Transverse colon (tissue), 4 donors: ENCODE results near the gene PACRG. TPM values are rescaled to one million over a fixed set of nuclear protein-coding genes. Genes with fewer than 3 reads are reported as not detected.

ENCODE experiments used
- DNase-seq: peaks from one replicate; pipeline ENCODE4 v3.0.0-alpha.2; 2019
- H3K27ac ChIP-seq, 4 donors: fragments of 200-600 bp; sonication (generic); 2 replicates each; pipeline ENCODE4 v1.5.1; 2016 to 2018; ENCODE audit warnings: inconsistent platforms in 4 of 4
- H3K27me3 ChIP-seq: fragments of 200-600 bp; sonication (generic); 2 replicates; pipeline ENCODE4 v1.5.1; 2017; ENCODE audit warnings: inconsistent platforms
- H3K36me3 ChIP-seq, 4 donors: fragments of 200-600 bp; sonication (generic); 2 replicates each; pipeline ENCODE4 v1.5.1; 2017 to 2019; ENCODE audit warnings: inconsistent platforms in 4 of 4
- H3K4me1 ChIP-seq, 4 donors: fragments of 200-600 bp; sonication (generic); 2 replicates each; pipeline ENCODE4 v1.5.1; 2017 to 2020; ENCODE audit warnings: inconsistent platforms in 4 of 4
- H3K4me3 ChIP-seq, 4 donors: fragments of 200-600 bp; sonication (generic); 1 replicate in 1 of 4; 2 replicates in 3 of 4; pipeline versions ENCODE4 v1.5.1 to v1.6.1; 2017 to 2019; ENCODE audit warnings: inconsistent platforms in 4 of 4
- H3K9me3 ChIP-seq, 2 donors: fragments of 200-600 bp; sonication (generic); 2 replicates each; pipeline ENCODE4 v1.5.1; 2017 to 2019; ENCODE audit warnings: inconsistent platforms in 2 of 2
- CTCF ChIP-seq, 5 experiments: fragments of 200-600 bp in 3 of 5; fragments of 450-650 bp in 2 of 5; sonication (generic) in 3 of 5; IDR thresholded peaks; 1 replicate in 2 of 5; 2 replicates in 3 of 5; pipeline ENCODE4 v1.5.1; 2016 to 2017; ENCODE audit warnings: antibody characterized with exemption in 5 of 5, inconsistent platforms in 3 of 5, mild to moderate bottlenecking in 2 of 5, moderate library complexity in 1 of 5
- EP300 ChIP-seq: sonication (generic); formaldehyde crosslinking; IDR thresholded peaks from one replicate; pipeline ENCODE4 v1.6.1; 2017; ENCODE audit warnings: antibody characterized with exemption, low read depth
- POLR2A ChIP-seq: fragments of 450-650 bp; IDR thresholded peaks from one replicate; pipeline ENCODE4 v1.6.1; 2016; ENCODE audit warnings: antibody characterized with exemption, mild to moderate bottlenecking, moderate library complexity
- POLR2AphosphoS5 ChIP-seq, 3 donors: sonication (generic); formaldehyde crosslinking; IDR thresholded peaks; one replicate each; pipeline ENCODE4 v1.6.1; 2016; ENCODE audit warnings: antibody characterized with exemption in 3 of 3
- WGBS, 2 donors: methylation state at CpG; one replicate each; pipeline ENCODE4 v1.1.5; 2018; ENCODE audit warnings: low coverage in 1 of 2; 5-methylcytosine and 5-hydroxymethylcytosine counted together
- in situ Hi-C, 4 donors: fragments of 200-750 bp; cut with MboI; loops; one replicate each; pipeline versions ENCODE4 v1.15.0 to v1.15.1; 2017; ENCODE audit warnings: low sequenced_read_pairs in 3 of 4, low pct_ligation_motif_present in 1 of 4, low pct_unique_long_range_greater_than_20kb in 1 of 4
- intact Hi-C: fragments of 100-400 bp; cut with DNase I; formaldehyde crosslinking; loops from one replicate; pipeline ENCODE4 v1.15.1; 2023; ENCODE audit warnings: low total_unique reads
- total RNA-seq, 4 donors: library from RNA; depleted of rRNA; stranded (reverse); fragments of >200 nt; gene quantifications; one replicate each; pipeline ENCODE4 v1.1.0, GENCODE V29; 2016

The PACRG gene
- total RNA-seq, 4 donors from 2014 or later: 1.2 to 13.8 (median 1.4) TPM; not detected in 1

- H3K4me1 ChIP-seq: no peaks in the 10 kb centered on the region
- H3K9me3 ChIP-seq: no peaks in the 10 kb centered on the region
- no peak overlapping the region for H3K27ac ChIP-seq
- no peak overlapping the region for H3K4me3 ChIP-seq
- in situ Hi-C loops (no loop called here), intact Hi-C loops (no loop called here)
- DNase-seq: no peak
- H3K36me3 ChIP-seq: no peaks in the 10 kb centered on the region
- no peaks in the 10 kb centered on the region for H3K27me3 ChIP-seq
- WGBS, 2 donors: 79 to 94% methylated on average over 3 to 4 of the region's 4 CpGs
- TF ChIP-seq POLR2AphosphoS5 (IDR thresholded peaks at IDR 0.05) (no peak), CTCF (IDR thresholded peaks at IDR 0.05) (no peak), EP300 (no peak), POLR2A (no peak)
These were observed 224.6 kb downstream of the PACRG start for GRCh38 chr6:162952423-162952822.

DNA sequence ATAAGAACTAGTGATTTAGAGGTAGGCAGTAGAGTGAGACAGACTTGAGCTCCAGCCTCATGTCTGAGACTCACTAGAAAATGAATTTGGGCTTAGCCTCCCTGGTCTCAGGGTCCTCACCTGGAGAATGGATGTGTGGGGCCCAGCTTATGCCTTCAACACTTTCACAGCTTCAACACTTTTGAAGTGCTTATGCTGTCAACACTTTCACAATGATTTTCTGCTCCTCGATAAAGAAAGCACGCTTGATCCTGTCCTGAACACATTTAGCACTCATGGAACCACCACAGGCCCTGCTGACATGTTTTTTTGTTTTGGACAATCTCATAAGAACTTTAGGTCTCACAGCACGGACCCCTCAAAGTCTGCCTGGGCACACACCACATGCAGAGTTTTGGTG is 229.3 kb downstream of the PACRG start:
- in situ Hi-C loops: no loop called here
- Histone ChIP-seq H3K4me1 (no peaks in the 10 kb centered on the region), H3K4me3 (no peak overlapping the region), H3K27me3 (no peaks in the 10 kb centered on the region), H3K27ac (no peak overlapping the region), H3K36me3 (no peaks in the 10 kb centered on the region), H3K9me3 (no peaks in the 10 kb centered on the region)
- no peak for TF ChIP-seq CTCF (IDR thresholded peaks at IDR 0.05)
- TF ChIP-seq EP300: no peak
- no peak for TF ChIP-seq POLR2AphosphoS5 (IDR thresholded peaks at IDR 0.05)
- no peak for TF ChIP-seq POLR2A
- intact Hi-C loops: no loop called here
- DNase-seq: no peak
- 90 to 96% methylated on average over 3 of the region's 3 CpGs for WGBS, 2 donors

DNA sequence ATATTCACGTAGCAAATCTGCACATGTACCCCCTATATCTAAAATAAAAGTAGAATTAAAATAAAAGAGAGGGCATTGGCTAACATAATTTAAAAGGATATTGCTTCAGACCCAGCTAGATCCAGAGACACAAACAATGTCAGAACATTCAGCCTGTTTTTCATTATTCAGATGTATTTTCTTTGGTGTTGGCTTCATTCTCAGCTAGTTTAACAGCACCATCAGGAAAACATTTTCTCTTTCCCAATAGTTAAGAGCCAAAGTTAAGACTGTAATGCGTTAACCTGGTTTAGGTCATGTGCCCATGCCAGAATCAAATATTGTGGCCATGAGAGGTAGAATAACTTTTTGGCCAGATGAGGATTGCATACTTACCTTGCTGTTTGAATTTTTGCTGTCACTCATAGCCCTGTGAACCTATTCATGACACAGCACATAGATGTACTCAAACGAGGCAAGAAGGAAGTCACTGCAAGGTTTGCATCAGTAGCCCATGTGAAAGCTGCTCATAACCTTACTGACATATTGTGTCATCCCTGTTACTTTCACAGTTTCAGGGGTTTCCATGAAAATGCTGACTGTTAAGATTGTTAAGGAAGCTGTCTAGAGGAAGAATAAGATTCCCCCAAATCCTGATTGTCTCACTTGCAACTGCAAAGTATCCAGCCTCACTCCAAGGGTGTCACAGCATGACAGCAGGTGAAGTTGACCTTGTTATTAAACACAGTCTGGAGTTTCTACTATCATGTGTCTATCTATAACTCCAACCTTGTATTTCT is 233.1 kb downstream of the PACRG start:
- Histone ChIP-seq H3K9me3 (no peaks in the 10 kb centered on the region), H3K4me3 (no peak overlapping the region), H3K27ac (no peak overlapping the region), H3K36me3 (no peaks in the 10 kb centered on the region), H3K27me3 (no peaks in the 10 kb centered on the region), H3K4me1 (no peaks in the 10 kb centered on the region)
- 79 to 80% methylated on average over 2 to 3 of the region's 3 CpGs for WGBS, 2 donors
- intact Hi-C loops: loop anchor here (5.0 kb wide), 1 partner anchor 1544 kb away; no protein-coding TSS in a partner anchor
- no peak for DNase-seq
- in situ Hi-C loops: no loop called here
- no peak for TF ChIP-seq EP300
- no peak for TF ChIP-seq POLR2A
- no peak for TF ChIP-seq POLR2AphosphoS5 (IDR thresholded peaks at IDR 0.05)
- TF ChIP-seq CTCF (IDR thresholded peaks at IDR 0.05): no peak

GRCh38 chr6:162962093-162962492 is 234.3 kb downstream of the PACRG start:
- H3K4me3 ChIP-seq: no peak overlapping the region
- no peaks in the 10 kb centered on the region for H3K27me3 ChIP-seq
- no peaks in the 10 kb centered on the region for H3K9me3 ChIP-seq
- no peak for TF ChIP-seq POLR2AphosphoS5 (IDR thresholded peaks at IDR 0.05)
- intact Hi-C loops: loop anchor here (5.0 kb wide), 1 partner anchor 1545 kb away; no protein-coding TSS in a partner anchor
- H3K4me1 ChIP-seq: no peaks in the 10 kb centered on the region
- in situ Hi-C loops: no loop called here
- DNase-seq: no peak
- no peaks in the 10 kb centered on the region for H3K36me3 ChIP-seq
- H3K27ac ChIP-seq: no peak overlapping the region
